Effector memory CD8-positive, alpha-beta T cell (primary cell): ENCODE measurements around the gene ALKBH7.
A peak's percentile ranks its signal among the peaks of the same experiment; 100 is the strongest.
"Not testable (repeated sequence)": the region's sequence is repeated elsewhere in the genome, so short reads cannot be mapped to it uniquely, and the experiment has no call there.

ENCODE experiments used
- ATAC-seq: fragments of 150-1000 bp; cut with Tn5 transposase; replicated peaks from 2 replicates; pipeline ENCODE4 v1.10.0; 2021; ENCODE audit warnings: mild to moderate bottlenecking, moderate library complexity
- DNase-seq, 3 experiments: peaks; one replicate each; pipeline ENCODE4 v3.0.0; 2021
- H3K27ac Mint-ChIP-seq, 2 donors: one replicate each; pipeline ENCODE4 v1.8.0; 2022; ENCODE audit warnings: mild to moderate bottlenecking in 2 of 2, mixed read lengths in 2 of 2, moderate library complexity in 2 of 2
- H3K27me3 Mint-ChIP-seq, 2 donors: one replicate each; pipeline ENCODE4 v1.8.0; 2022; ENCODE audit warnings: mixed read lengths in 2 of 2
- H3K36me3 Mint-ChIP-seq: one replicate; pipeline ENCODE4 v1.8.0; 2022; ENCODE audit warnings: mild to moderate bottlenecking, moderate library complexity, mixed read lengths; ENCODE audit not compliant: insufficient read depth
- H3K4me1 Mint-ChIP-seq, 2 donors: one replicate each; pipeline ENCODE4 v1.8.0; 2022; ENCODE audit warnings: low read depth in 2 of 2, mixed read lengths in 2 of 2
- H3K4me3 Mint-ChIP-seq, 2 donors: one replicate each; pipeline ENCODE4 v1.8.0; 2022; ENCODE audit warnings: mild to moderate bottlenecking in 2 of 2, mixed read lengths in 2 of 2, moderate library complexity in 2 of 2
- H3K9me3 Mint-ChIP-seq, 2 donors: one replicate each; pipeline ENCODE4 v1.8.0; 2022; ENCODE audit warnings: mixed read lengths in 2 of 2

Gene ALKBH7

GRCh38 chr19:6394831-6395230 is 22.2 kb downstream of the ALKBH7 start:
- no peak overlapping the region for H3K27ac Mint-ChIP-seq
- no peaks in the 10 kb centered on the region for H3K27me3 Mint-ChIP-seq
- peaks cover 38% of the 10 kb centered on the region for H3K36me3 Mint-ChIP-seq
- ATAC-seq (no peak), DNase-seq (no peak)
- H3K4me3 Mint-ChIP-seq = peak overlapping the region; percentile 94 to 95
- H3K9me3 Mint-ChIP-seq = no peaks in the 10 kb centered on the region
- H3K4me1 Mint-ChIP-seq = peaks cover 21 to 27% of the 10 kb centered on the region in 2 donors

GRCh38 chr19:6396305-6396704 is 23.7 kb downstream of the ALKBH7 start:
- Mint-ChIP-seq H3K36me3 (peaks cover 23% of the 10 kb centered on the region), H3K4me3 (no peak overlapping the region), H3K4me1 (peaks cover 17 to 23% of the 10 kb centered on the region in 2 donors), H3K27ac (no peak overlapping the region), H3K27me3 (no peaks in the 10 kb centered on the region), H3K9me3 (no peaks in the 10 kb centered on the region)
- DNase-seq = no peak
- no peak for ATAC-seq

- H3K9me3 Mint-ChIP-seq, ATAC-seq, H3K4me1 Mint-ChIP-seq, H3K4me3 Mint-ChIP-seq, H3K27ac Mint-ChIP-seq, DNase-seq, H3K36me3 Mint-ChIP-seq, H3K27me3 Mint-ChIP-seq: not testable (repeated sequence)
Observed at GRCh38 chr19:6400062-6400944, 27.7 kb downstream of the ALKBH7 start.

- H3K4me1 Mint-ChIP-seq = no peaks in the 10 kb centered on the region
- H3K36me3 Mint-ChIP-seq = no peaks in the 10 kb centered on the region
- no peaks in the 10 kb centered on the region for H3K27me3 Mint-ChIP-seq
- H3K4me3 Mint-ChIP-seq = no peak overlapping the region
- no peak overlapping the region for H3K27ac Mint-ChIP-seq
- ATAC-seq = no peak
- no peak for DNase-seq
- H3K9me3 Mint-ChIP-seq = no peaks in the 10 kb centered on the region
Observed at GRCh38 chr19:6402058-6402457, 29.5 kb downstream of the ALKBH7 start.

GRCh38 chr19:6402837-6403608 is 30.4 kb downstream of the ALKBH7 start:
- Mint-ChIP-seq H3K4me1 (no peaks in the 10 kb centered on the region), H3K27me3 (no peaks in the 10 kb centered on the region), H3K9me3 (no peaks in the 10 kb centered on the region), H3K27ac (no peak overlapping the region), H3K4me3 (no peak overlapping the region), H3K36me3 (no peaks in the 10 kb centered on the region)
- ATAC-seq (no peak), DNase-seq (no peak)

- DNase-seq = no peak
- Mint-ChIP-seq H3K27me3 (no peaks in the 10 kb centered on the region), H3K4me3 (no peak overlapping the region), H3K36me3 (peaks cover 7% of the 10 kb centered on the region), H3K4me1 (no peaks in the 10 kb centered on the region), H3K9me3 (no peaks in the 10 kb centered on the region), H3K27ac (no peak overlapping the region)
- no peak for ATAC-seq
Observed at GRCh38 chr19:6406401-6406800, 33.8 kb downstream of the ALKBH7 start.

GRCh38 chr19:6409346-6409745 is 36.8 kb downstream of the ALKBH7 start:
- Mint-ChIP-seq H3K27ac (no peak overlapping the region), H3K27me3 (no peaks in the 10 kb centered on the region), H3K4me1 (no peaks in the 10 kb centered on the region), H3K36me3 (peaks cover 19% of the 10 kb centered on the region), H3K4me3 (no peak overlapping the region), H3K9me3 (no peaks in the 10 kb centered on the region)
- ATAC-seq = no peak
- no peak for DNase-seq

- no peak overlapping the region for H3K4me3 Mint-ChIP-seq
- H3K9me3 Mint-ChIP-seq = no peaks in the 10 kb centered on the region
- H3K27me3 Mint-ChIP-seq = no peaks in the 10 kb centered on the region
- H3K36me3 Mint-ChIP-seq = peaks cover 43% of the 10 kb centered on the region
- ATAC-seq (no peak), DNase-seq (no peak)
- no peak overlapping the region for H3K27ac Mint-ChIP-seq
- H3K4me1 Mint-ChIP-seq = no peaks in the 10 kb centered on the region
Observed at GRCh38 chr19:6412061-6412446, 39.5 kb downstream of the ALKBH7 start.

GRCh38 chr19:6412447-6413091 is 40.0 kb downstream of the ALKBH7 start:
- H3K27ac Mint-ChIP-seq = no peak overlapping the region
- H3K4me3 Mint-ChIP-seq = no peak overlapping the region
- DNase-seq = peak; percentile 25 to 44 (median 35)
- peak; percentile 78 for ATAC-seq
- peaks cover 46% of the 10 kb centered on the region for H3K36me3 Mint-ChIP-seq
- H3K9me3 Mint-ChIP-seq = no peaks in the 10 kb centered on the region
- no peaks in the 10 kb centered on the region for H3K27me3 Mint-ChIP-seq
- H3K4me1 Mint-ChIP-seq = no peaks in the 10 kb centered on the region

- Mint-ChIP-seq H3K4me3 (no peak overlapping the region), H3K27me3 (no peaks in the 10 kb centered on the region), H3K9me3 (no peaks in the 10 kb centered on the region), H3K27ac (no peak overlapping the region), H3K36me3 (peaks cover 46% of the 10 kb centered on the region), H3K4me1 (no peaks in the 10 kb centered on the region)
- no peak for DNase-seq
- no peak for ATAC-seq
Observed at GRCh38 chr19:6413291-6413690, 40.7 kb downstream of the ALKBH7 start.

- Mint-ChIP-seq H3K36me3 (peaks cover 52% of the 10 kb centered on the region), H3K27ac (peak overlapping the region in 1 of 2 donors; percentile 46), H3K4me1 (no peaks in the 10 kb centered on the region), H3K4me3 (no peak overlapping the region), H3K27me3 (no peaks in the 10 kb centered on the region), H3K9me3 (no peaks in the 10 kb centered on the region)
- ATAC-seq (no peak), DNase-seq (no peak)
Observed at GRCh38 chr19:6413721-6414643, 41.4 kb downstream of the ALKBH7 start.

GRCh38 chr19:6414793-6415590 is 42.4 kb downstream of the ALKBH7 start:
- no peaks in the 10 kb centered on the region for H3K9me3 Mint-ChIP-seq
- DNase-seq (no peak), ATAC-seq (no peak)
- peak overlapping the region in 1 of 2 donors; percentile 46 for H3K27ac Mint-ChIP-seq
- no peaks in the 10 kb centered on the region for H3K4me1 Mint-ChIP-seq
- H3K36me3 Mint-ChIP-seq = peaks cover 60% of the 10 kb centered on the region
- no peaks in the 10 kb centered on the region for H3K27me3 Mint-ChIP-seq
- no peak overlapping the region for H3K4me3 Mint-ChIP-seq
